RWPE1 (cell line): ENCODE results near the gene FGF21.
A peak's percentile ranks its signal among the peaks of the same experiment; 100 is the strongest.

Experiments
- CTCF ChIA-PET: fragments of 350-600 bp; sonication (Branson Sonifier 250); formaldehyde crosslinking; extraction: SDS; loops from one replicate; lab custom pipeline; 2021; lab: Yijun Ruan, JAX
- POLR2A ChIA-PET: fragments of 400-600 bp; formaldehyde crosslinking; extraction: SDS; loops from one replicate; lab custom pipeline; 2020; ENCODE audit warnings: antibody characterized with exemption; ENCODE audit not compliant: low non-redundant PET; lab: Yijun Ruan, JAX
- DNase-seq: peaks from one replicate; pipeline ENCODE4 v3.0.0; 2012; ENCODE audit warnings: low spot score
- H3K27ac ChIP-seq: fragments of 450-650 bp; 2 replicates; pipeline ENCODE4 v1.5.1; 2017
- CTCF ChIP-seq: fragments of 450-650 bp; conservative IDR thresholded peaks from 2 replicates; pipeline ENCODE4 v1.5.1; 2017; ENCODE audit warnings: low read depth, mild to moderate bottlenecking

FGF21 gene

GRCh38 chr19:48750771-48751504 lies 4.4 kb upstream of the FGF21 start:
- CTCF ChIA-PET = interaction anchor here (0.5 kb wide), 1 partner anchor 474 kb away, joined by 3 read pairs; no protein-coding TSS in a partner anchor
- no peak for DNase-seq
- no peak for TF ChIP-seq CTCF
- POLR2A ChIA-PET = interaction anchor here (0.6 kb wide), 1 partner anchor 25 kb away, joined by 5 read pairs; no protein-coding TSS in a partner anchor
- H3K27ac ChIP-seq = peak overlapping the region; percentile 82

- POLR2A ChIA-PET = interaction anchor here (0.6 to 0.7 kb wide), 2 partner anchors 8 to 121 kb away, joined by 3 read pairs; no protein-coding TSS in a partner anchor
- CTCF ChIA-PET = no interaction called here
- DNase-seq = no peak
- peak overlapping the region; percentile 82 for H3K27ac ChIP-seq
- TF ChIP-seq CTCF = no peak
These were observed 3.4 kb upstream of the FGF21 start for GRCh38 chr19:48751845-48752495.

GRCh38 chr19:48752496-48753365 lies 2.6 kb upstream of the FGF21 start, which contains the start of gene FUT1:
Gene FUT1, minus strand, starts transcription at chr19:48752641. Its CDS starts 1,360 bp downstream, at chr19:48751281.
- POLR2A ChIA-PET = no interaction called here
- H3K27ac ChIP-seq = peak within 1 kb of the TSS; percentile 82
- CTCF ChIA-PET = no interaction called here
- TF ChIP-seq CTCF = no peak
- peak; percentile 88 for DNase-seq

GRCh38 chr19:48755787-48756186 lies 463 bp downstream of the FGF21 start:
- peak overlapping the region; percentile 20; the same call in 1 of the 2 replicates for H3K27ac ChIP-seq
- ChIA-PET POLR2A (no interaction called here), CTCF (no interaction called here)
- DNase-seq = no peak
- no peak for TF ChIP-seq CTCF

- ChIA-PET POLR2A (no interaction called here), CTCF (interaction anchor here (1.0 kb wide), 1 partner anchor 32 kb away, joined by 3 read pairs; no protein-coding TSS in a partner anchor)
- no peak for DNase-seq
- TF ChIP-seq CTCF = no peak
- peak overlapping the region; percentile 20; the same call in 1 of the 2 replicates for H3K27ac ChIP-seq
These were observed 888 bp downstream of the FGF21 start for GRCh38 chr19:48756212-48756611.

GRCh38 chr19:48756686-48757085 lies 1.4 kb downstream of the FGF21 start:
- CTCF ChIA-PET = interaction anchor here (1.0 kb wide), 1 partner anchor 31 kb away, joined by 3 read pairs; no protein-coding TSS in a partner anchor
- DNase-seq = no peak
- no peak for TF ChIP-seq CTCF
- no peak overlapping the region for H3K27ac ChIP-seq
- POLR2A ChIA-PET = no interaction called here
